ENCODE results near the gene GTF2H2.
"Not testable (repeated sequence)": the region's sequence is repeated elsewhere in the genome, so short reads cannot be mapped to it uniquely, and the experiment has no call there.

GRCh38 chr5:71082340-71082739 lies 14.9 kb upstream of the GTF2H2 start:
- TF ChIP-seq CTCF, POLR2A (IDR thresholded peaks at IDR 0.05): not testable (repeated sequence)

Measured in adrenal gland (tissue), 5 donors.